ENCODE results near the gene LIN9. TPM values are rescaled to one million over a fixed set of nuclear protein-coding genes. Genes with fewer than 3 reads are reported as not detected.

The LIN9 gene
- total and polyA plus RNA-seq, 2 donors (not counting 3 experiments of a cell fraction or from before 2014, with no cell fraction given) = 2.5 to 7.6 TPM

DNA sequence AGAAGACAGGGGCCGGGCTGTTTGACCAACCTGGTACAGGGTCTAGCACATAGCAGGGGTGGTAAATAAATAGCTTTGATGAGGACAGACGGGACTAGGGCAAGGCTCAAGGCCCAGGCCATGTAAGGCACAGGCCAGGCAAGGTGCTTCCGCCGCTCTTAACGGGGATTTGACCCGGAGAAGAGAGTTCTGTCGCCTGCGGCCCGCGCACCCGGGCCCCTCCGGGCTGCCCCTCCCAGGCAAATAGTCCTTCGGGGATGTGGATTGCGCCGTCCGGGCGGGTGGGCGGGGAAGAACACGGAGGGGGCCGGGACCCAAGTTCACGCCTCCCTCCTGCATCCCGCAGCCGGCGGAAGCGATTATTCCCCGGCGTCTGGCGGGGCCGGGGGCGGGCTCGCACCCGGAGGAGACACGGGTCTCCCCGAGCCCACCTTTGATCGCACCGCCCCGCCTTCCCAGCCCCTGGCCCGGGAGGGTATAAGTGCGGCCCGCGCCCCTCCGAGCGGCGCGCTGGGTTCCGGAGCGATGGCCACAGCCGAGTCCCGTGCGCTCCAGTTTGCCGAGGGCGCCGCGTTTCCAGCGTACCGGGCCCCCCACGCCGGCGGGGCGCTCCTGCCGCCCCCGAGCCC is 85.7 kb downstream of the LIN9 start, which contains the start of gene MIXL1:
MIXL1 (plus strand) TSS at position 508 of the 629 bp plus-strand sequence; CDS start at position 526, 18 bp downstream.
- ChIA-PET CTCF (interaction anchor here (0.7 to 1.7 kb wide), 3 partner anchors 26 to 98 kb away, joined by 4 to 9 read pairs (median 4); no protein-coding TSS in a partner anchor), POLR2A (interaction anchor here (0.5 kb wide), 1 partner anchor 301 kb away, joined by 3 read pairs; no protein-coding TSS in a partner anchor)
- TF ChIP-seq MYC (IDR thresholded peaks at IDR 0.05; ENCODE audit: low read depth, low read length) = no peak
- TF ChIP-seq CTCF (IDR thresholded peaks at IDR 0.05; ENCODE audit: extremely low read depth in 1 of 2, insufficient read depth in 1 of 2, low read depth in 1 of 2, low read length in 2 of 2) = no peak
- TF ChIP-seq FOS (IDR thresholded peaks at IDR 0.05; ENCODE audit: borderline replicate concordance, insufficient read depth, low read length) = no peak
- TF ChIP-seq JUN (IDR thresholded peaks at IDR 0.05; ENCODE audit: borderline replicate concordance, insufficient read depth, insufficient read length, low read depth) = no peak
- TF ChIP-seq POLR2AphosphoS5 (IDR thresholded peaks at IDR 0.05; ENCODE audit: insufficient read depth, low read depth, low read length) = no peak
- TF ChIP-seq MAX (IDR thresholded peaks at IDR 0.05; ENCODE audit: insufficient read depth, insufficient read length) = no peak
- no peak for TF ChIP-seq EZH2 (IDR thresholded peaks at IDR 0.05; ENCODE audit: borderline replicate concordance, low read depth, low read length, severe bottlenecking)
- TF ChIP-seq POLR2A (IDR thresholded peaks at IDR 0.05; ENCODE audit: low read depth, low read length) = no peak
- Histone ChIP-seq H4K20me1 (replicated peaks; ENCODE audit: control insufficient read depth, extremely low read depth, insufficient read depth, low read length) (no peaks in the 10 kb centered on the region), H2AFZ (ENCODE audit: low read depth, low read length) (peak within 1 kb of the TSS; percentile 91), H3K9me1 (replicated peaks; ENCODE audit: control insufficient read depth, extremely low read depth, insufficient read depth, low read length) (no peaks in the 10 kb centered on the region), H3K27me3 (ENCODE audit: control insufficient read depth in 2 of 2, insufficient read depth in 2 of 2, low read length in 2 of 2) (no peaks in the 10 kb centered on the region), H3K36me3 (ENCODE audit: control insufficient read depth in 2 of 2, extremely low read depth in 1 of 2, insufficient read depth in 2 of 2, low read length in 2 of 2) (no peaks in the 10 kb centered on the region), H3K4me3 (replicated peaks in 1 of 3; ENCODE audit: insufficient read depth in 1 of 3, low read depth in 1 of 3, low read length in 3 of 3) (peak within 1 kb of the TSS; percentile 43 to 55 (median 50)), H3K79me2 (ENCODE audit: control insufficient read depth, insufficient read depth, low read length) (no peaks in the 10 kb centered on the region), H3K9ac (replicated peaks; ENCODE audit: extremely low read depth, insufficient read depth, low read length) (no peak within 1 kb of the TSS), H3K4me1 (ENCODE audit: control insufficient read depth, extremely low read depth, insufficient read depth, low read length) (peaks cover 3% of the 10 kb centered on the region), H3K4me2 (ENCODE audit: insufficient read depth, low read length) (peak within 1 kb of the TSS; percentile 58), H3K9me3 (replicated peaks; ENCODE audit: control insufficient read depth, insufficient read depth, low read length) (no peaks in the 10 kb centered on the region), H3K27ac (ENCODE audit: insufficient read depth, low read depth, low read length) (no peak within 1 kb of the TSS)
- intact Hi-C loops (cut with micrococcal nuclease) = no loop called here
- no peak for DNase-seq (ENCODE audit: low read depth, low spot score)
- no peak for FAIRE-seq
- dilution Hi-C loops (cut with MboI; ENCODE audit: extremely low pct_ligation_motif_present, low sequenced_read_pairs) = no loop called here
- BruUV-seq (replicated peaks) = no TSS peak

All from endothelial cell of umbilical vein (primary cell).